HL-60/S4 (cell line): ENCODE data around the gene ALG1L2.
"Not testable (repeated sequence)": the region's sequence is repeated elsewhere in the genome, so short reads cannot be mapped to it uniquely, and the experiment has no call there.

Source experiments
- in situ Hi-C: fragments of 300-500 bp; cut with MboI; formaldehyde crosslinking; loops from 2 replicates; pipeline ENCODE4 v1.14.3; 2022; ENCODE audit warnings: low sequenced_read_pairs

Gene ALG1L2

GRCh38 chr3:130081351-130081881, at the start of gene ALG1L2:
Gene ALG1L2 (plus strand): TSS chr3:130081831. CDS start chr3:130082017, 186 bp downstream.
- in situ Hi-C loops = no loop called here

GRCh38 chr3:130037126-130037815, 44.4 kb upstream of the ALG1L2 start:
- in situ Hi-C loops = not testable (repeated sequence)

GRCh38 chr3:130042736-130043135, 38.9 kb upstream of the ALG1L2 start:
- in situ Hi-C loops = not testable (repeated sequence)

GRCh38 chr3:130043658-130044057, 38.0 kb upstream of the ALG1L2 start:
- in situ Hi-C loops = not testable (repeated sequence)

- in situ Hi-C loops = no loop called here
These were observed 37.3 kb upstream of the ALG1L2 start for GRCh38 chr3:130044370-130044769.

GRCh38 chr3:130048726-130049125, 32.9 kb upstream of the ALG1L2 start:
- in situ Hi-C loops = no loop called here

- in situ Hi-C loops = not testable (repeated sequence)
These were observed 29.3 kb upstream of the ALG1L2 start for GRCh38 chr3:130052366-130052765.

GRCh38 chr3:130052965-130053364, 28.7 kb upstream of the ALG1L2 start:
- in situ Hi-C loops = not testable (repeated sequence)

- in situ Hi-C loops = not testable (repeated sequence)
These were observed 23.9 kb upstream of the ALG1L2 start for GRCh38 chr3:130057536-130058266.

GRCh38 chr3:130058267-130058657, 23.4 kb upstream of the ALG1L2 start:
- in situ Hi-C loops = not testable (repeated sequence)

GRCh38 chr3:130058716-130059115, 22.9 kb upstream of the ALG1L2 start:
- in situ Hi-C loops = not testable (repeated sequence)

GRCh38 chr3:130059162-130059561, 22.5 kb upstream of the ALG1L2 start:
- in situ Hi-C loops = not testable (repeated sequence)

- in situ Hi-C loops = no loop called here
These were observed 8.0 kb upstream of the ALG1L2 start for GRCh38 chr3:130073582-130073981.

GRCh38 chr3:130077636-130078035, 4.0 kb upstream of the ALG1L2 start:
- in situ Hi-C loops = no loop called here

GRCh38 chr3:130083363-130084090, 1.9 kb downstream of the ALG1L2 start:
- in situ Hi-C loops = not testable (repeated sequence)

GRCh38 chr3:130084436-130084980, 2.9 kb downstream of the ALG1L2 start:
- in situ Hi-C loops = no loop called here

- in situ Hi-C loops = no loop called here
These were observed 4.2 kb downstream of the ALG1L2 start for GRCh38 chr3:130085881-130086280.

- in situ Hi-C loops = not testable (repeated sequence)
These were observed 5.0 kb downstream of the ALG1L2 start for GRCh38 chr3:130086628-130087027.

GRCh38 chr3:130088061-130088460, 6.4 kb downstream of the ALG1L2 start:
- in situ Hi-C loops = no loop called here

- in situ Hi-C loops = not testable (repeated sequence)
These were observed 9.1 kb downstream of the ALG1L2 start for GRCh38 chr3:130090681-130091080.

GRCh38 chr3:130091958-130092357, 10.3 kb downstream of the ALG1L2 start:
- in situ Hi-C loops = no loop called here
